Caco-2 (cell line): ENCODE data around the gene MAN2B1. TPM values are rescaled to one million over a fixed set of nuclear protein-coding genes. Genes with fewer than 3 reads are reported as not detected.
"Not testable (repeated sequence)": the region's sequence is repeated elsewhere in the genome, so short reads cannot be mapped to it uniquely, and the experiment has no call there.

Source experiments
- BruUV-seq: library from RNA; stranded (reverse); fragments of 400-500 nt; replicated peaks from 2 replicates; lab custom pipeline; 2021; lab: Mats Ljungman, UMichigan
- CTCF ChIA-PET: fragments of 300-600 bp; sonication (Branson Sonifier 250); formaldehyde crosslinking; loops from one replicate; lab custom pipeline; 2022; ENCODE audit warnings: antibody characterized with exemption; lab: Charles Lee
- POLR2A ChIA-PET: fragments of 300-600 bp; sonication (Branson Sonifier 250); formaldehyde crosslinking; loops from one replicate; lab custom pipeline; 2022; ENCODE audit warnings: antibody characterized with exemption; lab: Charles Lee
- DNase-seq, 2 experiments: peaks; one replicate each; pipeline versions ENCODE4 v3.0.0 to v3.0.0-alpha.2; 2020 to 2022
- H3K27me3 ChIP-seq: replicated peaks from 2 replicates; pipeline ENCODE4 v1.6.0; 2011; ENCODE audit warnings: low read length; ENCODE audit not compliant: control insufficient read depth, insufficient read depth
- H3K36me3 ChIP-seq: 2 replicates; pipeline ENCODE4 v1.5.1; 2011; ENCODE audit warnings: low read length; ENCODE audit not compliant: control insufficient read depth, insufficient read depth
- H3K4me1 ChIP-seq: fragments of 250-450 bp; sonication (Bioruptor Pico); 2 replicates; pipeline ENCODE4 v1.5.1; 2020; ENCODE audit warnings: mild to moderate bottlenecking
- H3K4me3 ChIP-seq: 2 replicates; pipeline ENCODE4 v1.5.1; 2011; ENCODE audit warnings: low read depth, mild to moderate bottlenecking, control low read depth, low read length
- H3K9me3 ChIP-seq: fragments of 250-450 bp; sonication (Bioruptor Pico); 2 replicates; pipeline ENCODE4 v1.5.1; 2020; ENCODE audit warnings: mild to moderate bottlenecking, moderate library complexity
- H3K27ac Mint-ChIP-seq: one replicate; pipeline ENCODE4 v1.8.0; 2022; ENCODE audit warnings: mixed read lengths; ENCODE audit not compliant: unreplicated experiment
- H3K27me3 Mint-ChIP-seq: one replicate; pipeline ENCODE4 v1.8.0; 2022; ENCODE audit warnings: mixed read lengths; ENCODE audit not compliant: insufficient read depth, unreplicated experiment
- H3K36me3 Mint-ChIP-seq: one replicate; pipeline ENCODE4 v1.8.0; 2022; ENCODE audit warnings: mild to moderate bottlenecking, mixed read lengths; ENCODE audit not compliant: insufficient read depth, unreplicated experiment
- H3K4me1 Mint-ChIP-seq: one replicate; pipeline ENCODE4 v1.8.0; 2022; ENCODE audit warnings: low read depth, mixed read lengths; ENCODE audit not compliant: unreplicated experiment
- H3K4me3 Mint-ChIP-seq: one replicate; pipeline ENCODE4 v1.8.0; 2022; ENCODE audit warnings: mild to moderate bottlenecking, moderate library complexity, mixed read lengths; ENCODE audit not compliant: unreplicated experiment
- H3K9me3 Mint-ChIP-seq: one replicate; pipeline ENCODE4 v1.8.0; 2022; ENCODE audit warnings: mixed read lengths; ENCODE audit not compliant: unreplicated experiment
- CTCF ChIP-seq, 2 experiments: fragments of 200-600 bp in 1 of 2; IDR thresholded peaks; 1 replicate in 1 of 2; 2 replicates in 1 of 2; pipeline versions ENCODE4 v1.5.1 to v1.8.0; 2011 to 2022; ENCODE audit warnings: antibody characterized with exemption in 1 of 2, control low read depth in 1 of 2, inconsistent platforms in 1 of 2, low read depth in 1 of 2, low read length in 1 of 2, mild to moderate bottlenecking in 1 of 2, moderate library complexity in 1 of 2; ENCODE audit not compliant: insufficient read depth in 1 of 2, severe bottlenecking in 1 of 2, unreplicated experiment in 1 of 2
- intact Hi-C: fragments of 100-400 bp; cut with micrococcal nuclease; formaldehyde crosslinking; loops from one replicate; pipeline ENCODE4 v1.10.0; 2022; ENCODE audit not compliant: unreplicated experiment
- total RNA-seq: library from RNA; stranded (reverse); gene quantifications from 2 replicates; pipeline ENCODE4 v1.2.3, GENCODE V29; 2022

MAN2B1 gene
- total RNA-seq, 1 experiment from 2014 or later: 70.5 TPM

GRCh38 chr19:12626958-12627357 lies 39.6 kb downstream of the MAN2B1 start:
- Mint-ChIP-seq H3K27me3 (no peaks in the 10 kb centered on the region), H3K9me3 (peaks cover 17% of the 10 kb centered on the region), H3K36me3 (peaks cover 76% of the 10 kb centered on the region), H3K4me3 (no peak overlapping the region), H3K4me1 (no peaks in the 10 kb centered on the region), H3K27ac (no peak overlapping the region)
- intact Hi-C loops: no loop called here
- BruUV-seq: no TSS peak
- Histone ChIP-seq H3K36me3 (peaks cover 2% of the 10 kb centered on the region), H3K4me3 (no peak overlapping the region), H3K9me3 (peaks cover 40% of the 10 kb centered on the region), H3K27me3 (no peaks in the 10 kb centered on the region), H3K4me1 (no peaks in the 10 kb centered on the region)
- ChIA-PET POLR2A (no interaction called here), CTCF (no interaction called here)
- no peak for TF ChIP-seq CTCF (IDR thresholded peaks at IDR 0.05; ENCODE audit: insufficient read depth in 1 of 2, low read depth in 1 of 2, low read length in 1 of 2, severe bottlenecking in 1 of 2, unreplicated experiment in 1 of 2)
- DNase-seq: no peak

- no peak for DNase-seq
- Mint-ChIP-seq H3K4me1 (no peaks in the 10 kb centered on the region), H3K4me3 (no peak overlapping the region), H3K27ac (no peak overlapping the region), H3K9me3 (peaks cover 9% of the 10 kb centered on the region), H3K27me3 (no peaks in the 10 kb centered on the region), H3K36me3 (peaks cover 76% of the 10 kb centered on the region)
- no peak overlapping the region for H3K4me3 ChIP-seq
- no peak for TF ChIP-seq CTCF (IDR thresholded peaks at IDR 0.05; ENCODE audit: insufficient read depth in 1 of 2, low read depth in 1 of 2, low read length in 1 of 2, severe bottlenecking in 1 of 2, unreplicated experiment in 1 of 2)
- H3K9me3 ChIP-seq: peaks cover 20% of the 10 kb centered on the region
- intact Hi-C loops: no loop called here
- no peaks in the 10 kb centered on the region for H3K4me1 ChIP-seq
- no TSS peak for BruUV-seq
- no peaks in the 10 kb centered on the region for H3K27me3 ChIP-seq
- CTCF ChIA-PET: no interaction called here
- POLR2A ChIA-PET: no interaction called here
- H3K36me3 ChIP-seq: peaks cover 2% of the 10 kb centered on the region
These were observed 43.0 kb downstream of the MAN2B1 start for GRCh38 chr19:12623361-12624031.

GRCh38 chr19:12621253-12622024 lies 45.1 kb downstream of the MAN2B1 start:
- DNase-seq, H3K27me3 Mint-ChIP-seq, H3K27ac Mint-ChIP-seq, H3K4me3 Mint-ChIP-seq, H3K9me3 Mint-ChIP-seq, H3K9me3 ChIP-seq, H3K4me1 Mint-ChIP-seq, POLR2A ChIA-PET, H3K4me1 ChIP-seq, H3K4me3 ChIP-seq, H3K27me3 ChIP-seq, H3K36me3 ChIP-seq, intact Hi-C loops, BruUV-seq, CTCF ChIA-PET: not testable (repeated sequence)
- peaks cover 69% of the 10 kb centered on the region for H3K36me3 Mint-ChIP-seq
